ENCODE data around the gene RNH1.

GRCh38 chr11:503179-503981, 3.7 kb downstream of the RNH1 start:
- TF ChIP-seq POLR2A (IDR thresholded peaks at IDR 0.05; ENCODE audit: low read depth, low read length) (no peak), TAF1 (IDR thresholded peaks at IDR 0.05; ENCODE audit: low read depth, low read length) (no peak)
